IMR-90 (cell line): ENCODE results near the gene PMS1. TPM values are rescaled to one million over a fixed set of nuclear protein-coding genes. Genes with fewer than 3 reads are reported as not detected.

Source experiments
- ATAC-seq: fragments of 200-7000 bp; cut with Tn5 transposase; 2 replicates; pipeline ENCODE4 v1.9.1; 2020; ENCODE audit warnings: low read depth, mild to moderate bottlenecking, moderate library complexity
- BruUV-seq: library from RNA; stranded (reverse); fragments of 400-500 nt; replicated peaks from 2 replicates; lab custom pipeline; 2021; lab: Mats Ljungman, UMichigan
- CTCF ChIA-PET: fragments of 300-600 bp; formaldehyde crosslinking; extraction: SDS; loops from one replicate; lab custom pipeline; 2021; ENCODE audit warnings: antibody characterized with exemption; lab: Yijun Ruan, JAX
- POLR2A ChIA-PET: fragments of 300-600 bp; sonication (Branson Sonifier 250); formaldehyde crosslinking; loops from one replicate; lab custom pipeline; 2022; ENCODE audit warnings: antibody characterized with exemption; ENCODE audit not compliant: unreplicated experiment; lab: Charles Lee
- DNase-seq: peaks from one replicate; pipeline ENCODE4 v3.0.0; 2013
- H2AFZ ChIP-seq: replicated peaks from 2 replicates; pipeline ENCODE3; 2013; ENCODE audit warnings: low read length, mild to moderate bottlenecking; ENCODE audit not compliant: poor library complexity
- H2AK5ac ChIP-seq: 2 replicates; pipeline ENCODE4 v1.6.1; 2013; ENCODE audit warnings: low read depth, low read length, inconsistent platforms
- H2AK9ac ChIP-seq: replicated peaks from 2 replicates; pipeline ENCODE3; 2013; ENCODE audit warnings: mild to moderate bottlenecking, low read depth, low read length, moderate library complexity; ENCODE audit not compliant: poor library complexity
- H2BK120ac ChIP-seq: 2 replicates; pipeline ENCODE4 v1.6.1; 2013; ENCODE audit warnings: low read depth, low read length, inconsistent platforms
- H2BK15ac ChIP-seq: 3 replicates; pipeline ENCODE4 v1.6.1; 2013; ENCODE audit warnings: low read depth, low read length, inconsistent platforms
- H2BK20ac ChIP-seq: 2 replicates; pipeline ENCODE4 v1.6.1; 2013; ENCODE audit warnings: low read depth, mild to moderate bottlenecking, inconsistent platforms, low read length, moderate library complexity
- H2BK5ac ChIP-seq: 2 replicates; pipeline ENCODE4 v1.6.1; 2013; ENCODE audit warnings: mild to moderate bottlenecking, low read depth, low read length, inconsistent platforms; ENCODE audit not compliant: poor library complexity, severe bottlenecking
- H3K14ac ChIP-seq: replicated peaks from 2 replicates; pipeline ENCODE4 v1.6.1; 2013; ENCODE audit warnings: low read depth, low read length, inconsistent platforms
- H3K18ac ChIP-seq: 2 replicates; pipeline ENCODE4 v1.6.1; 2013; ENCODE audit warnings: low read depth, low read length, control low read depth
- H3K23ac ChIP-seq: 2 replicates; pipeline ENCODE4 v1.6.1; 2013; ENCODE audit warnings: low read depth, low read length, inconsistent platforms
- H3K27ac ChIP-seq: 2 replicates; pipeline ENCODE4 v1.5.1; 2013; ENCODE audit warnings: mild to moderate bottlenecking, control low read depth, low read length; ENCODE audit not compliant: insufficient read depth
- H3K27me3 ChIP-seq: 2 replicates; pipeline ENCODE4 v1.6.1; 2013; ENCODE audit warnings: low read length; ENCODE audit not compliant: control insufficient read depth, insufficient read depth
- H3K36me3 ChIP-seq: 2 replicates; pipeline ENCODE4 v1.6.1; 2013; ENCODE audit warnings: low read length, mixed read lengths; ENCODE audit not compliant: control insufficient read depth, insufficient read depth
- H3K4ac ChIP-seq: 2 replicates; pipeline ENCODE4 v1.6.1; 2013; ENCODE audit warnings: low read depth, low read length, inconsistent platforms
- H3K4me1 ChIP-seq: 2 replicates; pipeline ENCODE4 v1.6.1; 2013; ENCODE audit warnings: low read length, mixed read lengths; ENCODE audit not compliant: control insufficient read depth, insufficient read depth
- H3K4me2 ChIP-seq: 2 replicates; pipeline ENCODE4 v1.6.1; 2013; ENCODE audit warnings: low read depth, mild to moderate bottlenecking, control low read depth, low read length, moderate library complexity
- H3K4me3 ChIP-seq: 2 replicates; pipeline ENCODE4 v1.5.1; 2013; ENCODE audit warnings: low read depth, mild to moderate bottlenecking, control low read depth, low read length, moderate library complexity; ENCODE audit not compliant: insufficient read depth
- H3K56ac ChIP-seq: 2 replicates; pipeline ENCODE4 v1.6.1; 2013; ENCODE audit warnings: low read length, inconsistent platforms; ENCODE audit not compliant: insufficient read depth; ENCODE audit errors: extremely low read depth
- H3K79me1 ChIP-seq, 2 experiments: 2 replicates each; pipeline ENCODE4 v1.6.1; 2013; ENCODE audit warnings: low read length in 2 of 2, inconsistent platforms in 1 of 2, low read depth in 1 of 2
- H3K9ac ChIP-seq: 2 replicates; pipeline ENCODE4 v1.6.1; 2013; ENCODE audit warnings: low read depth, low read length, control low read depth
- H3K9me1 ChIP-seq: 2 replicates; pipeline ENCODE4 v1.6.1; 2013; ENCODE audit warnings: low read length, inconsistent platforms; ENCODE audit not compliant: insufficient read depth
- H3K9me3 ChIP-seq: 2 replicates; pipeline ENCODE4 v1.6.1; 2013; ENCODE audit warnings: low read length; ENCODE audit not compliant: control insufficient read depth, insufficient read depth
- H4K20me1 ChIP-seq: 2 replicates; pipeline ENCODE4 v1.6.1; 2013; ENCODE audit warnings: low read length, inconsistent platforms; ENCODE audit not compliant: insufficient read depth
- H4K5ac ChIP-seq: 2 replicates; pipeline ENCODE4 v1.6.1; 2013; ENCODE audit warnings: mild to moderate bottlenecking, low read depth, low read length, control low read depth
- H4K8ac ChIP-seq, 2 experiments: 2 replicates each; pipeline ENCODE4 v1.6.1; 2013; ENCODE audit warnings: low read depth in 2 of 2, low read length in 2 of 2, control low read depth in 1 of 2, inconsistent platforms in 1 of 2
- H4K91ac ChIP-seq: 2 replicates; pipeline ENCODE4 v1.6.1; 2013; ENCODE audit warnings: low read depth, low read length, inconsistent platforms; ENCODE audit not compliant: insufficient read depth
- CEBPB ChIP-seq: IDR thresholded peaks from 2 replicates; pipeline ENCODE4 v1.6.1; 2012; ENCODE audit warnings: low read depth, low read length, improper control_type of control experiment
- FOS ChIP-seq: fragments of 150-350 bp; IDR thresholded peaks from 2 replicates; pipeline ENCODE4 v1.6.1; 2016; ENCODE audit warnings: low read depth, low read length
- MAFK ChIP-seq: IDR thresholded peaks from 2 replicates; pipeline ENCODE4 v1.6.1; 2012; ENCODE audit warnings: low read depth, low read length, improper control_type of control experiment
- MXI1 ChIP-seq: IDR thresholded peaks from 2 replicates; pipeline ENCODE4 v1.6.1; 2012; ENCODE audit warnings: low read depth, mild to moderate bottlenecking, low read length, moderate library complexity, borderline replicate concordance
- NFE2L2 ChIP-seq: fragments of 150-350 bp; IDR thresholded peaks from 2 replicates; pipeline ENCODE4 v1.6.1; 2016; ENCODE audit warnings: low read depth, mild to moderate bottlenecking, low read length
- POLR2A ChIP-seq: IDR thresholded peaks from 2 replicates; pipeline ENCODE4 v1.6.1; 2012; ENCODE audit warnings: mild to moderate bottlenecking, low read depth, low read length
- RCOR1 ChIP-seq: IDR thresholded peaks from 2 replicates; pipeline ENCODE4 v1.6.1; 2012; ENCODE audit warnings: mild to moderate bottlenecking, low read length, improper control_type of control experiment; ENCODE audit not compliant: insufficient replicate concordance
- RFX5 ChIP-seq: IDR thresholded peaks from 2 replicates; pipeline ENCODE4 v1.8.0; 2012; ENCODE audit warnings: low read depth, mild to moderate bottlenecking, low read length, moderate library complexity
- WGBS, 2 experiments: methylation state at CpG; one replicate each; pipeline versions ENCODE4 v1.1.5 to v1.1.7; 2013; ENCODE audit warnings: missing lambda C conversion rate in 2 of 2; ENCODE audit not compliant: insufficient read length in 1 of 2; ENCODE audit errors: extremely low coverage in 2 of 2; 5-methylcytosine and 5-hydroxymethylcytosine counted together
- dilution Hi-C: fragments of 300-500 bp; cut with HindIII; formaldehyde crosslinking; loops from one replicate; pipeline ENCODE4 v1.14.3; 2018; ENCODE audit warnings: low sequenced_read_pairs; ENCODE audit not compliant: unreplicated experiment
- in situ Hi-C: fragments of 300-500 bp; cut with MboI; formaldehyde crosslinking; loops from 3 replicates; pipeline ENCODE4 v1.14.3; 2019; ENCODE audit warnings: low sequenced_read_pairs, inconsistent platforms, mixed read lengths
- intact Hi-C: fragments of 100-400 bp; cut with micrococcal nuclease; formaldehyde crosslinking; loops from 2 replicates; pipeline ENCODE4 v1.10.0; 2022
- polyA plus RNA-seq, 3 experiments: library from polyadenylated mRNA; depleted of rRNA; stranded (reverse); fragments of >200 nt; gene quantifications; 2 replicates each; pipeline ENCODE4 v1.2.3, GENCODE V29; 2012; ENCODE audit warnings: low replicate concordance in 1 of 3
- total RNA-seq: library from RNA; depleted of rRNA; stranded (reverse); fragments of >200 nt; gene quantifications from 2 replicates; pipeline ENCODE4 v1.2.3, GENCODE V29; 2012

PMS1 gene
- total and polyA plus RNA-seq, 2 of the 4 experiments (the other 2 are of a cell fraction) = 8.1 to 10.6 TPM

GRCh38 chr2:189818249-189819038, 34.2 kb downstream of the PMS1 start:
- H3K4me1 ChIP-seq = peaks cover 4% of the 10 kb centered on the region
- dilution Hi-C loops = no loop called here
- peak overlapping the region; percentile 53 for H2BK5ac ChIP-seq
- H3K9ac ChIP-seq = no peak overlapping the region
- H2AK5ac ChIP-seq = no peak overlapping the region
- ATAC-seq (no peak), DNase-seq (no peak)
- no peak for TF ChIP-seq CEBPB
- no peak for TF ChIP-seq MXI1
- TF ChIP-seq POLR2A = no peak
- no peak for TF ChIP-seq RFX5
- no peak for TF ChIP-seq FOS
- TF ChIP-seq RCOR1 = no peak
- TF ChIP-seq MAFK = no peak
- TF ChIP-seq NFE2L2 = no peak
- H3K56ac ChIP-seq = no peak overlapping the region
- H3K9me3 ChIP-seq = peaks cover 3% of the 10 kb centered on the region; the same call in 1 of the 2 replicates
- POLR2A ChIA-PET = no interaction called here
- no peak overlapping the region for H2AFZ ChIP-seq
- intact Hi-C loops = no loop called here
- no peak overlapping the region for H3K23ac ChIP-seq
- peaks cover 4% of the 10 kb centered on the region; the same call in 1 of the 2 replicates for H3K36me3 ChIP-seq
- no peak overlapping the region for H2BK120ac ChIP-seq
- H3K9me1 ChIP-seq = no peaks in the 10 kb centered on the region
- H3K4me2 ChIP-seq = no peak overlapping the region
- no peak overlapping the region for H3K14ac ChIP-seq
- H3K18ac ChIP-seq = no peak overlapping the region
- H4K91ac ChIP-seq = no peak overlapping the region
- in situ Hi-C loops = no loop called here
- no peak overlapping the region for H3K27ac ChIP-seq
- H3K79me1 ChIP-seq = peaks cover 0 to 5% of the 10 kb centered on the region in 2 experiments; a peak in 2 of 4 replicates
- no peak overlapping the region; the same call in 1 of the 2 replicates for H4K5ac ChIP-seq
- WGBS, 2 experiments = no CpG with 5 or more reads among the region's 3 CpGs
- H4K20me1 ChIP-seq = no peaks in the 10 kb centered on the region
- no peak overlapping the region for H2BK20ac ChIP-seq
- no peak overlapping the region for H4K8ac ChIP-seq
- H2AK9ac ChIP-seq = no peak overlapping the region
- no peak overlapping the region for H2BK15ac ChIP-seq
- H3K4ac ChIP-seq = 0 out of 2 replicates have a peak overlapping the region, but pooled peaks have one; percentile 22
- H3K27me3 ChIP-seq = no peaks in the 10 kb centered on the region
- H3K4me3 ChIP-seq = no peak overlapping the region
- CTCF ChIA-PET = interaction anchor here (0.6 kb wide), 1 partner anchor 151 kb away, joined by 3 read pairs; no protein-coding TSS in a partner anchor
- no TSS peak for BruUV-seq
